Kidney (tissue), 14 donors: ENCODE results near the gene FBXO11. TPM values are rescaled to one million over a fixed set of nuclear protein-coding genes. Genes with fewer than 3 reads are reported as not detected.
"Not testable (repeated sequence)": the region's sequence is repeated elsewhere in the genome, so short reads cannot be mapped to it uniquely, and the experiment has no call there.

Experiments
- DNase-seq, 5 donors: peaks; one replicate each; pipeline ENCODE4 v3.0.0-alpha.2; 2013 to 2020
- FAIRE-seq: peaks from 2 replicates; lab custom pipeline; 2012; peaks lifted over from hg19 to GRCh38; lab: Jason Lieb, UNC
- H3K27ac ChIP-seq, 2 donors: one replicate each; pipeline ENCODE4 v1.7.0; 2013; ENCODE audit warnings: low read depth in 2 of 2, low read length in 2 of 2, inconsistent platforms in 1 of 2
- H3K27me3 ChIP-seq: one replicate; pipeline ENCODE4 v1.7.1; 2013; ENCODE audit warnings: low read length, inconsistent platforms; ENCODE audit not compliant: control insufficient read depth, insufficient read depth
- H3K36me3 ChIP-seq, 3 donors: one replicate each; pipeline versions ENCODE4 v1.7.0 to v1.7.1; 2013; ENCODE audit warnings: low read length in 3 of 3, control low read depth in 1 of 3, inconsistent platforms in 1 of 3; ENCODE audit not compliant: insufficient read depth in 3 of 3, control insufficient read depth in 2 of 3
- H3K4me1 ChIP-seq, 3 donors: one replicate each; pipeline versions ENCODE4 v1.7.0 to v1.7.1; 2013; ENCODE audit warnings: low read length in 3 of 3, inconsistent platforms in 1 of 3, low read depth in 1 of 3; ENCODE audit not compliant: control insufficient read depth in 2 of 3, insufficient read depth in 2 of 3
- H3K4me3 ChIP-seq, 3 donors: one replicate each; pipeline versions ENCODE4 v1.7.0 to v1.8.1; 2013; ENCODE audit warnings: low read length in 3 of 3, control low read depth in 1 of 3, inconsistent platforms in 1 of 3
- H3K9ac ChIP-seq, 3 donors: one replicate each; pipeline versions ENCODE4 v1.7.0 to v1.7.1; 2013; ENCODE audit warnings: low read length in 3 of 3, control low read depth in 1 of 3, inconsistent platforms in 1 of 3
- H3K9me3 ChIP-seq, 3 donors: one replicate each; pipeline versions ENCODE4 v1.7.0 to v1.7.1; 2013; ENCODE audit warnings: low read length in 3 of 3, control low read depth in 1 of 3, inconsistent platforms in 1 of 3; ENCODE audit not compliant: control insufficient read depth in 2 of 3, insufficient read depth in 1 of 3
- intact Hi-C: fragments of 100-400 bp; cut with DNase I; formaldehyde crosslinking; loops from one replicate; pipeline ENCODE4 v1.11.1; 2022
- polyA plus RNA-seq: library from polyadenylated mRNA; stranded (reverse); fragments of 350-450 nt; fragmentation: Illumina TruSeq; extraction: RNeasy Lipid Tissue Mini Kit (QIAGEN cat#74804); gene quantifications from one replicate; pipeline ENCODE4 v1.2.3, GENCODE V29; 2014; ENCODE audit warnings: low read depth, low replicate concordance; ENCODE audit not compliant: insufficient read depth
- total RNA-seq: library from RNA; stranded (reverse); fragmentation: NEBNext Ultra II Directional; extraction: Animal tissue kit (Norgen Biotek cat#: 25700); gene quantifications from one replicate; pipeline ENCODE4 v1.2.1, GENCODE V29; 2021
- TF ChIP-seq, protein P1 (sequence below): IDR thresholded peaks from 3 replicates; pipeline ENCODE4 v1.5.1; 2012; ENCODE audit warnings: mild to moderate bottlenecking, moderate library complexity, borderline replicate concordance; ENCODE audit not compliant: insufficient read depth; ENCODE audit errors: extremely low read depth
- donor health status: control.
- donor health status: control.
- donor health status: control.
- donor health status: control.
- donor health status: control.
- donor health status: DM: yes; HTN: yes; CAD: no.
- donor health status: Normal renal cell carcinoma (clear cell type).

The FBXO11 gene
- total and polyA plus RNA-seq, 2 donors from 2014 or later: 21.9 to 68.7 TPM

DNA sequence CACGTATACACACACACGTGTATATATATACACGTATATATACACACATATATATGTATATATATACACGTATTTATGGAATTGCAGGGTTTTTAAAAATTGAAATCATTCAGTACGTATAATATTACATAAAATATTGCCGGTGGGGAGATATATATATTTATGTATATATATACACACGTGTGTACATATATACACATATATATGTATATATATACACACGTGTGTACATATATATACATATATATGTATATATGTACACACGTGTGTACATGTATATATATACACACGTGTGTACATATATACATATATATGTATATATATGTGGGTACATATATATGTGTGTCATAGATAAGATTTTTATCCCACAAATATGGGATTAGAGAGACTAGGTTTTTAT, 5.4 kb downstream of the FBXO11 start:
- H3K4me1 ChIP-seq: peaks cover 0 to 14% (median 10%) of the 10 kb centered on the region in 3 donors
- DNase-seq: no peak
- no peaks in the 10 kb centered on the region for H3K9me3 ChIP-seq
- no peak for FAIRE-seq
- no peak overlapping the region for H3K27ac ChIP-seq
- TF ChIP-seq, protein P1, sequence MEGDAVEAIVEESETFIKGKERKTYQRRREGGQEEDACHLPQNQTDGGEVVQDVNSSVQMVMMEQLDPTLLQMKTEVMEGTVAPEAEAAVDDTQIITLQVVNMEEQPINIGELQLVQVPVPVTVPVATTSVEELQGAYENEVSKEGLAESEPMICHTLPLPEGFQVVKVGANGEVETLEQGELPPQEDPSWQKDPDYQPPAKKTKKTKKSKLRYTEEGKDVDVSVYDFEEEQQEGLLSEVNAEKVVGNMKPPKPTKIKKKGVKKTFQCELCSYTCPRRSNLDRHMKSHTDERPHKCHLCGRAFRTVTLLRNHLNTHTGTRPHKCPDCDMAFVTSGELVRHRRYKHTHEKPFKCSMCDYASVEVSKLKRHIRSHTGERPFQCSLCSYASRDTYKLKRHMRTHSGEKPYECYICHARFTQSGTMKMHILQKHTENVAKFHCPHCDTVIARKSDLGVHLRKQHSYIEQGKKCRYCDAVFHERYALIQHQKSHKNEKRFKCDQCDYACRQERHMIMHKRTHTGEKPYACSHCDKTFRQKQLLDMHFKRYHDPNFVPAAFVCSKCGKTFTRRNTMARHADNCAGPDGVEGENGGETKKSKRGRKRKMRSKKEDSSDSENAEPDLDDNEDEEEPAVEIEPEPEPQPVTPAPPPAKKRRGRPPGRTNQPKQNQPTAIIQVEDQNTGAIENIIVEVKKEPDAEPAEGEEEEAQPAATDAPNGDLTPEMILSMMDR: no peak
- intact Hi-C loops: loop anchor here (10.0 kb wide), 1 partner anchor 46 kb away; no protein-coding TSS in a partner anchor
- no peak overlapping the region for H3K4me3 ChIP-seq
- H3K36me3 ChIP-seq: no peaks in the 10 kb centered on the region
- no peak overlapping the region for H3K9ac ChIP-seq
- no peaks in the 10 kb centered on the region for H3K27me3 ChIP-seq

DNA sequence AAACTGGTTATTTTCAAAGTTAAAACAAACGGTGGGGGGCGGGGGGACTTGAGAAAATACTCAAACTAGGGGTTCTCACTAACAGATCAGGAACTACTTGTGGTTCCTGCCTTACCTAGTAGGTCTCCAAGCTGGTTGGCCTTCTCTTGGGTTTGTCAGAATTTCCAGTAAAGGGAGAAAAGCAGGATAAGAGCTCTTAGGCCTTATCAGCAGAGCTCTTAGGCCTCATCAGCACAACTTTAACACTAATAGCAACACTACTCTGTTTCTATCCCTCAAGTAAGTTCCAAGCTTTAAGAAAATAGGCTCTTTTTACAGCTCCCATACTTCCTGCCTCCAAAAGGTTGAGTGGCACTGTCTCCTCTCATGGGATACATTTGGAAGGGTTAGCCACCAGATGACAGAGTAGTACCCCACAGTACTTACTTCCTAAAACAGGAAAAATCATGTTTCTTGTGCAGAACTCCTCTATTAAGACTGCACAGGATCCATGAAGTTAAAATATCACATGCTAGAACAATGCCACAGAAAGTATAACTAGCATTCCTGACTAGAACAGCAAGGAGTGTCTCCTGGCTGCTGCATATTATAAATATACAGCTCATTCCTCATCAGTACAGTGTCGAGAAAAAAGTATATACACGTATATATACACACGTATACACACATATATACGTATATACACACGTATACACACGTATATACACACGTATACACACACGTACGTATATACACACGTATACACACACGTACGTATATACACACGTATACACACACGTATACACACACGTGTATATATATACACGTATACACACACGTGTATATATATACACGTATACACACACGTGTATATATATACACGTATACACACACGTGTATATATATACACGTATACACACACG, 6.1 kb downstream of the FBXO11 start:
- peaks cover 0 to 16% (median 10%) of the 10 kb centered on the region in 3 donors for H3K4me1 ChIP-seq
- no peak overlapping the region for H3K9ac ChIP-seq
- no peak overlapping the region for H3K4me3 ChIP-seq
- DNase-seq: no peak
- H3K9me3 ChIP-seq: no peaks in the 10 kb centered on the region
- no peaks in the 10 kb centered on the region for H3K27me3 ChIP-seq
- TF ChIP-seq, protein P1: no peak
- intact Hi-C loops: loop anchor here (10.0 kb wide), 1 partner anchor 45 kb away; no protein-coding TSS in a partner anchor
- H3K36me3 ChIP-seq: no peaks in the 10 kb centered on the region
- H3K27ac ChIP-seq: peak overlapping the region in 1 of 2 donors; percentile 23
- FAIRE-seq: no peak

DNA sequence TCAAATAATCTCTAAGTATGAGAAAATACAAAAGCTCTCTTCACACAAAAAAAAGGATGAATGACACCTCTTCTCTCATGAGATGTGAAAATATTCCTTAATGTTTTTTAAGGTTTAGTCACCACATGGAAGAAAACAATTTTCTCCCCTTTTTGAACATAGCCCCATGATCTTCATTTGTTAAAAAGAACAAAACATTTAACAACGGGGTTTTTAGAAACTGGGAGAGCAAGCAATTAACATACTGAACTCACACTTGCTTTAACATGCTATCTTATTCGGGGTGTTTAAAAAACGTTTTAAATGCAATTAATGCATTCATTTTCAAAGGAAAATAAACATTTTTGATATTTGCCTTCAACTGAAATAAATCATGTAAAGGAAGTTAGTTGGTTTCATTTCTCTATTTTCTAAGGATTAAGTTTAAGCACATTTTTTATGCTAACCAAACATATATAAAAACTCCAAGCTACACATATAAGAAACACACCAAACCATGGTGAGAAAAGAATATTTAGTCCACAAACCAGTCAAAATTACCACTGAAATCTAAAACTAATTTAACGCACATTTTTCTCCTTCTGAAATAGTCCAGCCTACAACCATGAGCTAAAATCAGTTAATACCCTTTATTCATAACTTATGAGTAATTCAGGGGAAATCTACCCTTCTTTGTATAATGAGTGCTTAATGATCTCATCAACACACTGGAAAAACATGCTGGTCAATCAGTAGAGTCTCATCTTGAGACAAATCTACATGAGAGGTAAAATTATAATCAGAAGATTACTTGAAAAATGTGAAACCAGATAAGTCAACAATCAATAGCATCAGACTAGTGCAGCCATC, 8.2 kb downstream of the FBXO11 start:
- TF ChIP-seq, protein P1: no peak
- Histone ChIP-seq H3K9me3 (no peaks in the 10 kb centered on the region), H3K4me3 (no peak overlapping the region), H3K9ac (no peak overlapping the region), H3K36me3 (no peaks in the 10 kb centered on the region), H3K27ac (no peak overlapping the region), H3K4me1 (peaks cover 0 to 19% (median 10%) of the 10 kb centered on the region in 3 donors), H3K27me3 (no peaks in the 10 kb centered on the region)
- DNase-seq: no peak
- intact Hi-C loops: no loop called here
- FAIRE-seq: no peak

GRCh38 chr2:47897191-47897882, 9.0 kb downstream of the FBXO11 start:
- intact Hi-C loops, H3K27me3 ChIP-seq, H3K9ac ChIP-seq, H3K4me3 ChIP-seq, FAIRE-seq, H3K27ac ChIP-seq, DNase-seq, H3K9me3 ChIP-seq, H3K36me3 ChIP-seq: not testable (repeated sequence)
- H3K4me1 ChIP-seq: peaks cover 0 to 19% (median 10%) of the 10 kb centered on the region in 3 donors
